ENCODE results near the gene SDHB.

- no peak for TF ChIP-seq CTCF (conservative IDR thresholded peaks at IDR 0.05; ENCODE audit: low read length)
- TF ChIP-seq EZH2phosphoT487 (IDR thresholded peaks at IDR 0.05; ENCODE audit: borderline replicate concordance, low read depth, low read length): no peak
Observed at GRCh38 chr1:17005365-17005740, 48.5 kb downstream of the SDHB start.
